Ovary (tissue), 9 donors: ENCODE results near the gene GHRH. TPM values are rescaled to one million over a fixed set of nuclear protein-coding genes. Genes with fewer than 3 reads are reported as not detected.

Experiments
- DNase-seq, 5 donors: peaks; one replicate each; pipeline ENCODE4 v3.0.0-alpha.2; 2019 to 2020
- H3K27ac ChIP-seq, 2 donors: fragments of 200-600 bp; one replicate each; pipeline versions ENCODE4 v1.5.1 to v1.8.0; 2019 to 2022
- H3K27me3 ChIP-seq: fragments of 200-600 bp; one replicate; pipeline ENCODE4 v1.8.0; 2022
- H3K36me3 ChIP-seq: fragments of 200-600 bp; sonication (generic); one replicate; pipeline ENCODE4 v1.5.1; 2019
- H3K4me1 ChIP-seq: one replicate; pipeline ENCODE4 v1.8.1; 2013; ENCODE audit warnings: mild to moderate bottlenecking, moderate library complexity; ENCODE audit not compliant: insufficient read depth
- H3K4me3 ChIP-seq: fragments of 200-600 bp; sonication (generic); one replicate; pipeline ENCODE4 v1.5.1; 2017
- H3K9me3 ChIP-seq, 2 donors: fragments of 200-600 bp in 1 of 2; sonication (generic) in 1 of 2; one replicate each; pipeline versions ENCODE4 v1.5.1 to v1.8.1; 2013 to 2019; ENCODE audit warnings: mild to moderate bottlenecking in 1 of 2, moderate library complexity in 1 of 2
- EP300 ChIP-seq: sonication (generic); formaldehyde crosslinking; IDR thresholded peaks from one replicate; pipeline ENCODE4 v1.6.1; 2017; ENCODE audit warnings: antibody characterized with exemption
- POLR2A ChIP-seq: fragments of 450-650 bp; IDR thresholded peaks from one replicate; pipeline ENCODE4 v1.6.1; 2017; ENCODE audit warnings: antibody characterized with exemption, mild to moderate bottlenecking, moderate library complexity
- WGBS, 3 donors: extraction: QIAGEN DNeasy Blood & Tissue Kit in 1 of 3; methylation state at CpG; one replicate each; pipeline versions ENCODE4 v1.1.5 to v1.1.7; 2013 to 2017; 5-methylcytosine and 5-hydroxymethylcytosine counted together
- intact Hi-C, 4 donors: fragments of 100-400 bp; cut with DNase I; formaldehyde crosslinking; loops; one replicate each; pipeline versions ENCODE4 v1.11.0 to v1.15.1; 2022 to 2023
- polyA plus RNA-seq, 2 donors: library from polyadenylated mRNA; stranded (reverse); fragments of 200-250 nt in 1 of 2; fragments of 350-450 nt in 1 of 2; fragmentation: Illumina TruSeq in 1 of 2; extraction: RNeasy Lipid Tissue Mini Kit (QIAGEN cat#74804) in 1 of 2; gene quantifications; one replicate each; pipeline ENCODE4 v1.2.3, GENCODE V29; 2013 to 2014
- total RNA-seq, 7 donors: library from RNA; depleted of rRNA in 2 of 7; stranded (reverse); fragments of >200 nt in 2 of 7; fragmentation: NEBNext Ultra II Directional in 3 of 7; extraction: Animal tissue kit (Norgen Biotek cat#: 25700) in 3 of 7; gene quantifications; one replicate each; pipeline versions ENCODE4 v1.1.0 to v1.2.4, GENCODE V29; 2016 to 2023
- TF ChIP-seq, protein P1 (sequence below), 3 donors: fragments of 450-650 bp in 2 of 3; fragments of 200-600 bp in 1 of 3; IDR thresholded peaks; one replicate each; pipeline versions ENCODE4 v1.5.1 to v1.8.0; 2016 to 2022; ENCODE audit warnings: antibody characterized with exemption in 3 of 3, mild to moderate bottlenecking in 1 of 3
- donor health status: DM: no; HTN: no; CAD: no; lungs with moderate emphysema.
- donor health status: DM: no; HTN: no; CAD: no.
- donor health status: Bipolar disorder and iron deficiency.
- donor health status: DM: yes; HTN: yes; CAD: no.
- donor health status: DM: no; HTN: no; CAD: no.
- donor health status: DM: yes; HTN: yes; CAD: no.

The GHRH gene
- total and polyA plus RNA-seq, 9 donors, result not detected

DNA sequence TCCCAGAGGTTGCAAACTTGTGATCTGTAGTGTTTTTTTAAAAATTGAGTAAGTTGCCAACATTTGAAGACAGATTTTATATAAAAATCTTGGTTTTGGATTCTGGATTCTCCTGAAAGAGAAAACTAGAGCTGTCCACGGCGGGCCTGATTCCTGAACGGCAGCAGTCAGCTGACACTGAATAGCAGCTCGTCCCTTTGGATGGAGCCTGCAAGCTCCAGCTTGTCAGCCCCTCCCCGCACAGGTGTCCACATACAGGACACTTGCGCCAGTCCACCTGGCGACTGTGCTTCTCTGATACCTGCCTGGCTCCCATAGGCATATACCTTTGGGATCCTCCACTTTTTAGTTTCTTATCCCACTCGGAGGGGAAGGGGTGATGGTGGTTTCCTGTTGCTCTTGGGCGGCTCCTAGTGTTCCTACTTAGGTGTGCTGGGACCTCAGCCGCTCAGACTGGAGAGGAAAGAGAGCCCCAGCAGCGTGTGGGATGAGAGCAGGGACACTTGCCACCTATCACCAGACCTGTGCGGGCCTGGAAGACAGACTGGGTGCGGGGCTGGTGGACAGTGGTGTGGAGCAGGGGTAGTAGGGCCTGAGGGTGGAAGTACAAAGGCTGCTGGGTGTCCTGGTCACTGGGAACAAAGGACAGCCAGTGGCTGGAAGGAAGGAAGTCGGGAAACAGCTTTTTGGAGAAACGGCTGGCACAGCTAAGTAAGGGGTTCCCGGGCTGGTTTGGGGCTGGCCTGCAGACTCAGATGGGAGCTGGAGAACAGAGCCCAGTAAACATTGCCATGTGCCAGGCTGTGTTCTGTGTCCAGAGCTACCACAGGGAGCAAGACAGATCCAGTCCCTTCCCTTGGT is 18.3 kb downstream of the GHRH start:
- no peaks in the 10 kb centered on the region for H3K9me3 ChIP-seq
- no peak overlapping the region for H3K27ac ChIP-seq
- no peaks in the 10 kb centered on the region for H3K27me3 ChIP-seq
- WGBS, 3 donors, result 86 to 92% (median 90%) methylated on average over 16 of the region's 16 CpGs
- no peak for TF ChIP-seq POLR2A
- TF ChIP-seq, protein P1, sequence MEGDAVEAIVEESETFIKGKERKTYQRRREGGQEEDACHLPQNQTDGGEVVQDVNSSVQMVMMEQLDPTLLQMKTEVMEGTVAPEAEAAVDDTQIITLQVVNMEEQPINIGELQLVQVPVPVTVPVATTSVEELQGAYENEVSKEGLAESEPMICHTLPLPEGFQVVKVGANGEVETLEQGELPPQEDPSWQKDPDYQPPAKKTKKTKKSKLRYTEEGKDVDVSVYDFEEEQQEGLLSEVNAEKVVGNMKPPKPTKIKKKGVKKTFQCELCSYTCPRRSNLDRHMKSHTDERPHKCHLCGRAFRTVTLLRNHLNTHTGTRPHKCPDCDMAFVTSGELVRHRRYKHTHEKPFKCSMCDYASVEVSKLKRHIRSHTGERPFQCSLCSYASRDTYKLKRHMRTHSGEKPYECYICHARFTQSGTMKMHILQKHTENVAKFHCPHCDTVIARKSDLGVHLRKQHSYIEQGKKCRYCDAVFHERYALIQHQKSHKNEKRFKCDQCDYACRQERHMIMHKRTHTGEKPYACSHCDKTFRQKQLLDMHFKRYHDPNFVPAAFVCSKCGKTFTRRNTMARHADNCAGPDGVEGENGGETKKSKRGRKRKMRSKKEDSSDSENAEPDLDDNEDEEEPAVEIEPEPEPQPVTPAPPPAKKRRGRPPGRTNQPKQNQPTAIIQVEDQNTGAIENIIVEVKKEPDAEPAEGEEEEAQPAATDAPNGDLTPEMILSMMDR (IDR thresholded peaks at IDR 0.05), result no peak
- TF ChIP-seq EP300, result no peak
- no peaks in the 10 kb centered on the region for H3K36me3 ChIP-seq
- H3K4me3 ChIP-seq, result no peak overlapping the region
- DNase-seq, result no peak
- intact Hi-C loops, result no loop called here
- H3K4me1 ChIP-seq, result no peaks in the 10 kb centered on the region

- Histone ChIP-seq H3K27ac (no peak overlapping the region), H3K27me3 (no peaks in the 10 kb centered on the region), H3K36me3 (no peaks in the 10 kb centered on the region), H3K9me3 (no peaks in the 10 kb centered on the region), H3K4me3 (no peak overlapping the region), H3K4me1 (no peaks in the 10 kb centered on the region)
- DNase-seq, result no peak
- TF ChIP-seq, protein P1 (IDR thresholded peaks at IDR 0.05), result no peak
- TF ChIP-seq EP300 (no peak), POLR2A (no peak)
- intact Hi-C loops, result no loop called here
- WGBS, 3 donors, result 73 to 80% (median 74%) methylated on average over 4 of the region's 4 CpGs
These were observed 19.1 kb downstream of the GHRH start for GRCh38 chr20:37242503-37242902.

GRCh38 chr20:37240337-37241067 is 21.1 kb downstream of the GHRH start:
- Histone ChIP-seq H3K4me1 (no peaks in the 10 kb centered on the region), H3K9me3 (no peaks in the 10 kb centered on the region), H3K27me3 (no peaks in the 10 kb centered on the region), H3K36me3 (no peaks in the 10 kb centered on the region), H3K27ac (no peak overlapping the region), H3K4me3 (no peak overlapping the region)
- DNase-seq, result no peak
- no peak for TF ChIP-seq EP300
- TF ChIP-seq, protein P1 (IDR thresholded peaks at IDR 0.05), result no peak
- no peak for TF ChIP-seq POLR2A
- 71 to 95% (median 89%) methylated on average over 3 of the region's 3 CpGs for WGBS, 3 donors
- intact Hi-C loops, result no loop called here

DNA sequence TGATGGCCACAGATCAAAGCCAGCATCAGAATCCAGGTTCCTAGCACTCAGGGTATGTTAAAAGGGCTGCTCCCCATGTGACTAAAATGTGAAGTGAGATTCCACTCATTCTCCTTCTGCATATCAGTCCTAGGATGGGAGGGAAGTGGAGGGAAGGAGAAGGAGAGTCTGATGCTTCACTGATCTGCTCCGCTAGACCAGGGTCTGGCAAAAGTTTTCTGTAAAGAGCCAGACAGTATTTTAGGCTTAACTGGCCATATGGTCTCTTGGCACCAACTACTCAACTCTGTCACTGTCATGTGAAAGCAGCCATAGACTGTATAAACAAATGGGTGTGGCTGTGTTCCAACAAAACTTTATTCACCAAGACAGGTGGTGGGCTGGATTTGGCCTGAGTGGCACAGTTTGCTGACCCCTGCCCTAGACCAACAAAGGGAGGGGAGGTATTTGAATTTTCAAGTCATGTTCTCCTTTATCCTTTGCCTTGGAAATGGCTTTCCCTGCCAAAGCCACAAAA is 22.6 kb downstream of the GHRH start:
- no peaks in the 10 kb centered on the region for H3K4me1 ChIP-seq

More for the DNA sequence above, 22.6 kb downstream of the GHRH start:
- Histone ChIP-seq H3K27me3 (no peaks in the 10 kb centered on the region), H3K9me3 (no peaks in the 10 kb centered on the region), H3K36me3 (no peaks in the 10 kb centered on the region), H3K27ac (no peak overlapping the region), H3K4me3 (no peak overlapping the region)
- no peak for DNase-seq
- WGBS, 3 donors, result 33 to 56% (median 42%) methylated on average over 1 of the region's 1 CpG
- TF ChIP-seq, protein P1 (IDR thresholded peaks at IDR 0.05), result no peak
- no peak for TF ChIP-seq POLR2A
- TF ChIP-seq EP300, result no peak
- intact Hi-C loops, result no loop called here
